ENCODE data around the gene KRT6B. TPM values are rescaled to one million over a fixed set of nuclear protein-coding genes. Genes with fewer than 3 reads are reported as not detected.

KRT6B gene
- total RNA-seq, 1 donor from 2014 or later, result not detected

DNA sequence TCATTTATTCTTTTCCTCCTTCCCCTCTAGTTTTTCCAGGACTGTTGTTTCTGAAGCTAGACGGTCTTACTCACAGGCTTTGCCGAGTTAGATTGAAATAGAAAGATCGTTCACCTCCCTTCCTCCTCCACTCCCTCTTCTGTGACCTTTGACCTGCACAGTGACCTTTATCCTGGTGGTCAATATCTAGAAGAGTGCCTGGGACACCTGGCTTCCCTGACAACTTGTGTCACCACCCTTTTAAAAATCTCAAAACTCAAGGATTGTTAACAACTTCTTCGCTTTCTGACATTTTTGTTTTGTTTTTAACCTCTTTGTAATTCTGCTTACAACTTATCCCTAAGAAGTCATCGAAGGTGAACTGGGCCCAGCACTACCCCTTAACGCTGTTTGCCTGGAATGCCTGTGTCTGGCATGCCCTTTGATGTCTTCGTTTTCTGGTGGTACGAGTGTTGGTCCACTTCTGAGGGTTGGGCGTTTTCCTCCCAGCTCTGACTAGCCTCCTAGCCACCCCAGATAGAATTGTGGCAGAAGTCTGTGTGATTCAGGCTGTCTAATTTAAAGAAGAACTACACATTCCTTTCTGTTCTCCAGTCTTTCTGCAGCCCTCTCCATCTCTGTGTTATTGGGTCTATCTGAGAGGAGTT, 15.0 kb downstream of the KRT6B start:
- no peak for DNase-seq (ENCODE audit: low read depth)

DNA sequence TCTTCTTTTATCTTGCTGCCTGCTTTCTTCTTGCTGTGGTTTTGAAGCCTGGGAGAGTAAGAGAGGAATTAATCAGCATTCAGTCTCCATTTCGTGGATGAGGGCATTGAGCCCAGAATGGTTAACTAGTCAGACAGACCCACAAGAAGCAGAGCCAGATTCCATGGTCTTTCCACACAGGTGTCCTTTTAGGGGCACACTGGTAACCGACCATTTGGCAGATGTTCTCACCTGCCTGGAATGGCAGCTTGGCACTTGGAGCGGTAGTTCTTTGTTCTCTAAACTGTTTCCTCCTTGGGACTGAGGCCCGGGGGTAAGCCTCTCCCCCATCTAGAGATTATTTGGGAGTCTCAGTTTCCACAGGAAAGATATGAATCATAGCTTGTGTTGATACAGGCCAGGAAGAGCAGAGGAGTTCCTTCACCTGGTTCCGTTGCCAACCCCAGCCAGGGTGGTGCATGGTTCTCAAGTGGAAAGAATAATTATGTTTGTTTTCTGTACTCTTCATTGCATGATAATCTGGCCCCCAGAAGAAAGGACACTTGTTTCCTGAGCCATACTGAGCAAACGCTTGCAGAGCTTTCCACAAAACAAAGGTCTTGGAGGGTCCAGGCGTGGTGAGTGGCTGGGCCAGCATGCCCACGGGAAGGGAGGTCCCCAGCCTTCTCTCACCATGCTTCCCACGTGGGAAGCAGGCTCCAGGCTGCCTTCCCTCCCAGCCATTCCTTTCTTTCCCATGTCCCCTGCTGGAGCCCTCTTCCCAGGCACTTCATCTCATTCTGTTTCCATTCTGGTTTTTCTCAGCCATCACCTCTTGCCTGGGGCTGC, 15.7 kb downstream of the KRT6B start:
- DNase-seq (ENCODE audit: low read depth), result no peak

DNA sequence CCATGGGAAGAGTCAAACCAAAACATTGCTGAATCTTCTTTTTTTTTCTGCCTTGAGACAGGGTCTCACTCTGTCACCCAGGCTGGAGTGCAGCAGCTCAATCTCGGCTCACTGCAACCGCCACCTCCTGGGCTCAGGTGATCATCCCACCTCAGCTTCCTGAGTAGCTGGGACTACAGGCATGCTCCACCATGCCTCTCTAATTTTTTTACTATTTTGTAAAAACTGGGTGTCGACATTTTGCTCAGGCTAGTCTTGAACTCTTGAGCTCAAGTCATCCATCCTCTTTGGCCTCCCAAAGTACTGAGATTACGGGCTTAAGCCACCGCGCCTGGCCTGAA, 16.3 kb downstream of the KRT6B start:
- DNase-seq (ENCODE audit: low read depth), result no peak

DNA sequence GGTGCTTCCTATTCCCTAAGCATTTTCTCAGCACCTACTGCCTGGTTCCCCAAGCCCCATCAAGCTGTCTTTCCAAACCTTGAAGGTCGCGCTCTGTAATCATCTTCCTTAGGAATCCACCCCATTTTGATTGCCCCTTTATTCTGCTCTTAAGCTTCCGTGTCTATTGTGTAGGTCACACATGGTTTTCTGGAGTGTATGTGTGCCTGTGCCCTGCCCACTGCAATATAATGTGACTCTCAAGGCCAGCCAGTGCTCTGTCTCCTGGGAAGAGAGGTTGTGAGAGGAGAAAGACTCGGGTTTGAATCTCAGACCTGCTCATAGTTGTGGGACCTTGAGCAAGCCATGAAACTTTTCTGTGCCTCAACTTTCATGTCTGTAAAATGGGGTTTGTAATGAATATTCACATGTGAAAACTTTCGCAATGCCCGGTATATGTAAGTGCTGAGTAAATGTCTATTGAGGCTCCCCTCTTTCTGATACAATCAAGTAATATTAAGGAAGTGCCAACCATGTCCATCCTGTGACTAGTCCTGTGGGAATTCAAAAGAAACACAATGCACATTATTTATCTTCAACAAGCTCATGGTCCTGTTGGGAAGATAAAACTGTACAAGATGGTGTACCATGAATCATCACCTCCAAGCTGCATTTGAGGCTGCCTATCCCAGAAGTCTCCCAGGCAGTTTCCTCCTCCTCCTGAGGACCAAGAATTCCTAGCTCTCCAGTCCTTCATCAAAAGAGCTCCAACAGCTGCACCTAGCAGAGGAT, 17.0 kb downstream of the KRT6B start:
- DNase-seq (ENCODE audit: low read depth), result no peak

DNA sequence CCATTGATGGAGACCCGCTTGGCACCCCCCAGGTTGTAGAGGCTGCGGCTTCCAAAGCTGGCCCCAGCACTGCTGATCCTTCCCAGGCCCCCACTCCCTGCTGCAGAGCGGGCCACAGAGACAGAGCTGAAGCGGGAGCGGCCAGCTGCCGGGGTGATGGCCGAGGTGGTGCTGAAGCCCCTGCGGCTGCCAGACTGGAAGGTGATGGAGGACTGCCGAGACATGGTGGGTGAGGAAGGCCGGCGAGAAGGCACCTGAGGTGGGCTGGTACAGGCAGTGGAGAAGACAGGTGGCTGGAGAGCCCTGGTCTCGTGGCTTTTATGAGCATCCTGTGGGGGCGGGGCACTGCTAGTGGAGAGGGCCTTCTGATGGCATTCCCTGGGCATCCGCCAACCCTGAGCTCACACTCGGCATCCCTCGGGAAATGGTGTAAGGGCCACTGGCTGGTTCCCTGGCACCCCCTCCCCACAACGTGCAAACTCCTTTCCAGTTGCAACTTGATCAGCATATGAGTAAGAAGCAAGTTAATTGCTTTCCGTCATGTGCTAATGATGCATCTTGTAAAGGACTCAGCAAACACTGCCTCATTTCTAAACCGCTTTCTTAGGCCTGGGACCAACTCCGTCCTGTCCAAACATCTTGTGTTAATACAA, 17.7 kb downstream of the KRT6B start, which contains the start of gene KRT75:
TSS of gene KRT75 (minus strand) at position 291 of the 653 bp plus-strand sequence. CDS start at position 224, 67 bp downstream.
- DNase-seq (ENCODE audit: low read depth), result no peak

DNA sequence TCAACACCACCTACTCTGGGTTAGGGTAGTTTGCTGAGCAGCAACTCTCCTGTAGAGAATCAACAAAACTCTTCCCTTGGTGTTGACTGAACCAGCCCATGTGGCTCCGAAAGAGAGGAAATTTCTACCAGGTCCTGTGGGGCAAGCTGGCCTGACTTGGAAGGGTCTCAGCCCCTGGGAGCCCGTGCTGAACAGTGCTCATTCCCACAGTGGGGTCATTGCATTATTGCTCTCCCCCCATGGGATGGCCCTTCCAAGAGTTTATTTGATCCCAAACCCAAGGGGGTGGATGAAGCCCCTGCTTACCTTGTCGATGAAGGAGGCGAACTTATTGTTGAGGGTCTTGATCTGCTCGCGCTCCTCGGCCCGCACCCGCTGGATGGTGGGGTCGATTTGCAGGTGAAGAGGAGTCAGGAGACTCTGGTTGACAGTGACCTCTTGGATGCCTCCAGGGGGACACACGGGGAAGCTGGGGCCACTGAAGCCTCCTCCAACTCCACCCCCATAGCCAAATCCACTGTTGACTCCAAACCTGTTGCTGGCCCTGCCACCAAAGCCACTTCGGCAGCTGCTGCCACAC, 18.4 kb downstream of the KRT6B start:
- DNase-seq (ENCODE audit: low read depth), result no peak

DNA sequence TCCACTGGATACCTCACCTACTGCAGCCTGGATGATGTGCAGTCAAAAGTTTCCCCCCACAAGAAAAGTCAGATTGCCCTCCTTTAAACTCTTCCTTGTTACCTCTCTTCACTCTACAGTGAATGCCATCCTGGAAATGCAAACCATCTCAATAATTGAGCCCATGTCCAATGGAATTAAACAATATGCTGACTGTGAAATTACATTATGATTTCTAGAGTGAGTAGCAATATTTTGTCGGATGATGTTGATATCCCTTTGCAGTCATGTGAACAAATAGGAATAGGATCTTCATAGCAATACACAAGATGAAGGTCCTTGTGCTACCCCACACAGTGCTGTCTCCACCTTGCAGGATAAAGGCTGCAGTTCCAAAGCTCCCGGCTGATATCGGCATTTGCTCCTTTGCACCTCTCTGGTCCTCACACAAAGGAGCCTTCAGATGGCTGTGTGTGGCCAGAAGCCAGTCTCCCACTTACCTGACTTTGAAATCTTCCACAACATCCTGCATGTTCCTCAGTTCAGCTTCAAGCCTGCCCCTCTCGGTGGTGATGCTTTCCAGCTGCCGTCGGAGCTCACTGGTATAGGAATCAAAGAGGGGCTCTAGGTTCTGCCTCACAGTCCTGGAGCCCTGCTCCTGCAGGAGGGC, 19.3 kb downstream of the KRT6B start:
- DNase-seq (ENCODE audit: low read depth), result no peak

DNA sequence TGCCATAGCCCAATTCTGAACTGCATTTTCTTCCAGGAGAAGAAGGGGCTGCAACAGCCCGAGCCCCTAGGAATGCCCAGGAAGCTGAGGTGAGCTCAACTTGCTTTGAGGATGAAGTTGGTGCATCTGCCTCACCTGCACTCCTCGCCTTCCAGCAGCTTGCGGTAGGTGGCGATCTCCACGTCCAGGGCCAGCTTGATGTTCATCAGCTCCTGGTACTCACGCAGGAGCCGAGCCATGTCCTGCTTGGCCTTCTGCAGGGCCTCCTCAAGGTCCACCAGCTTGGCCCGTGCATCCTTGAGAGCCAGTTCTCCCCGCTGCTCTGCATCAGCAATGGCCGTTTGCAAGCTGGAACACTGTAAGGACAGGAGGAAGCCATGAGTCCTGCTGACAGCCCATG, 23.8 kb downstream of the KRT6B start:
- no peak for DNase-seq (ENCODE audit: low read depth)

DNA sequence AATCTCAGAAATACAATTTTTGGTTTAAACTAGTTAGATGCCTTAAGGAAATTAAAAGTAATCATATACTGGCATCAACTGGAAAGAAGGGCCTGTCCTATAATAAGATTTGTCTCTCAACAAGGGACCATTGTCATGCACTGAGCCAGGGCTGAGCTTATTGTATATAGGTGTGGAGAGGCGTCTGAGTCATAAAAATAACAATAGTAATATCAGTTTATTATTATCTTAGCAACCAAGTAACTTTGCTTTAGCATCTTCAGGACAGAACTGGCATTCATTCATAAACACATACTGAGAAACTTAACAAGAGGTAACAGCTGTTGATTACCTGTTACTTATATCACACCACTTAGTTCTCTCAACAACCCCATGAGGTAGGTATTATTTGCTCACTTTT, 24.9 kb downstream of the KRT6B start:
- DNase-seq (ENCODE audit: low read depth), result no peak

DNA sequence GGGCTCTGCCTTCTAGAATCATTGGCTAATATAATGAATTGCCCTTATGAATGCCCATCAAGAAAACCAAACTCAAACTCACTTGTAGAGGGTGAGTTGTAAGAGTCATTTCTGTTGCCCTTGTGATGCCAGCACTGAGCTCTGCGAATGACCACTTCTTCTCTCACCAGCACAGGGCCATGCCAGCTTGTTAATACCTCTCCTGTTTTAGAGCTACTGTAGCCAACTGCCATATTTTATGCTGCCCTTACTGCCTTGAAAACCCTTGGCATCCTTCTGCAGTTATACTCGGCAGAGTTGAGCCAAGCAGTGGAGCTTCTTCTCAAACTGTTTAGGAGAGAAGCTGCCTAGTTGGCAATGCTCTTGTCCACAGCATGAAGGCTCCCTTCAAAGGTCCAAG, 25.9 kb downstream of the KRT6B start:
- DNase-seq (ENCODE audit: low read depth), result no peak

DNA sequence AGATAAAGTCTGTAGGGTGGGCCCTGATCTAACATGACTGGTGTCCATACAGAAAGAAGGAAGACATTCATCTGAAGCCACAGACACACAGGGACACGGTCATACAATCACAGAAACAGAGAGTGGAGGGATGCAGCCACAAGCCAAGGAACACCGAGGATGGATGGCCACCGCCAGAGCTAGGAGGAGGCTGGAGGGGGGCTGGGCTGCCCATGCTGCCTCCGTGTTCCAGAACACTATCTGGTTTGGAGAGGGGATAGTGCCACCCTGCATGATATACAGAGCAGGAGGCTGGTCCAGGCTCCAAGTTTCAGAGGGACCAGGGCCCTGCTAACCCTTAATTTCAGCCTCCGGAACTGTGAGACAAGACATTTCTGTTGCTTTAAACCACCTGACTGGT, 26.5 kb downstream of the KRT6B start:
- DNase-seq (ENCODE audit: low read depth), result no peak

DNA sequence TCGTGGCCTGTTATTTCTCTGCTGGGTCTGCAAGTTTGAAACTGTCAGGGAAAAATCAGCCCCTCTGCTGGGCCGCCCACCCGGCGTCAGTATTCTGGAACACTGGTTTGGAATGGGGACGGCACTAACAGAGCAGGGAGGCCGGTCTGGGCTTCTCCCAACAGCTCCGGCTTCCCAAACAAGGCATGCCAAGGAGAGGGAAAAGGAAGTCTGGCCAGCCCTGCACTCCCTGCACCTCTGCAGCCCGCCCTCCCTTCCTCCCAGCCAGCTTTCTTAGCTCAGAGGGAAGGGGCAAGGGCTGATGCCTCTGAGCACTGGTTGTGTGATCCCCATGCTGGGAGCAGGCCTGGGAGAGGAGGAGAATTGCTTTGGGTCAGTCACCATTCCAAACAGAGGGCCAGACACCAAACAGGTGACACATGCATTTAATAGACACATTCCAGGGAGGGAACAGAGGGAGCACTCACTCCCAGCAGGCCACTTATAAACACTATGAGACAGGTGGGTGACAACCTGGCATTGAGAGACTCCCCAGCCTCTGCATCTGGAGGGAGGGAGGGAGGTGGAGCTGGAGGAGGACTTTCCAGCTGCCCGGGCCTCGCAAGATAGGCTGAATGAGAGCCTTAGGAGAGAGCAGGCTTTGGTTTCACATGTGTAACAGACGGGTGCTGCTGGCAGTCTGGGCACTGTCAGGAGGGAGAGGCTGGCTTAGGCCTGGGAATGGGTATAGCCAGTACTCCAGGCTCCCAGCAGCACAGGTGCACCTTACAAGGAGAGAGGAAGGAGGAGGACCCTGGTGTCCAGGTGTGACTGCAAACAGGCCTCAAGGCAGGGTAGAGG, 28.1 kb downstream of the KRT6B start:
- DNase-seq (ENCODE audit: low read depth), result peak; percentile 32

DNA sequence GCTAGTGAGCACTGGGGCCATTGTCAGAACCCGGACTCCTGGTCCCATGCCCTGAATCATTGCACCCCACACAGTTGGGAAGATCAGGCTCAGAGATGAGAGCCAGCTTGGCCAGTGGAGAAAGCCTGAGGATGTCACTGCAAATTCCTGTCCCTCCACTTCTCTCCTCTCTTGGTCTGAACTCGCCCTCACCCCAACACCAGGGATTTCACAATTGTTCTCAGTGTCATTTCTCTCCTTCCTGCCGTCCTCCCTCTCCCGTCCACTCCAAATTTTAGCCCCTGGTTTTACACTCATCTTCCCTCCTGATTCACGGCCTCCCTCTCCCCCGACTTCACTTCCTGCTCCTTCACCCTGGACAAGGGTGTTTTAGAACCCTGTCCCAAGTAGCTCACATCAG, 28.9 kb downstream of the KRT6B start:
- no peak for DNase-seq (ENCODE audit: low read depth)

DNA sequence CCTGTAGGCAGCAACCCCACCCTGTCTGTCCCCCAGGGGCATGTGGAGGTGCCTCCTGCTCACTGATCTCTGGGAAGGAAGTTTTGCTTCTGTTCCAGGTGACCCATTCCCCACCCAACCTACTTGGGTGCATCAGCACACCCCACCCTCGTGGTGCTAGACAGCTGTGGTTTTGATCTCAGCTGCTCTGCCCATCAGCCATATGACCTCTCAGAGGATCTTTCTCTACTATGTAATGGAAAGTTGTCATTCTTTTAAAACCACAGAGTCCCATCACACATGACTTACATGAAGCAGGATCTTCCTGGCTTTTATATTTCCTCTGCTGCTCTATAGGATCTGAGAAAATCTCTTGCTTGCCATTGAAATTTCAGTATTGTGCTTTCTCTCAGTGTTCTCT, 32.3 kb downstream of the KRT6B start:
- peak; percentile 66 for DNase-seq (ENCODE audit: low read depth)

DNA sequence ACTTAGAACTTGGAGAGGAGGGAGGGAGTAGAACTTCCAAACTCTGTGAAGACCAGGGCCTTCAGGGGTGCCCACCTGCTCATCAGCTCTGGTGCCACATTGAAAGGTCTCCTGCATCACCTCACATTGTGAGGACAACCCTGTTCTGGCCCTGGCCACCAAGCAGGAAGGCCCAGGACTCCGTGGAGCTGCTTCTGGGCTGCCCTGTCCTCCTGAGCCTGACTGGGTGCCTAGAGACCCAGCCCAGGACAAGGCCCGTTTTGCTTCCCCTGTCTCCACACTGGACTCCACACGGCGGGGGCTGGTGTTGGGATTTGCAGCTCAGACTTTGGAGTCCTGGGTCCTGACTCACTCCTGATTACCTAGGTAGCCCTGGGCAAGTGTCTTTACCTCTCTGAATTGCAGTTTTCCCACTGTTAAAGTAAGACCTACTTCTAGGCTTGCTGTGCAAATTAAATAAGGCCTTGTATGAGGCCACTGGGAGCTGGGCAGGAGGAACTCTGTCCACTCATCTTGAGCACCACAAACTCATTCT, 33.3 kb downstream of the KRT6B start:
- no peak for DNase-seq (ENCODE audit: low read depth)

DNA sequence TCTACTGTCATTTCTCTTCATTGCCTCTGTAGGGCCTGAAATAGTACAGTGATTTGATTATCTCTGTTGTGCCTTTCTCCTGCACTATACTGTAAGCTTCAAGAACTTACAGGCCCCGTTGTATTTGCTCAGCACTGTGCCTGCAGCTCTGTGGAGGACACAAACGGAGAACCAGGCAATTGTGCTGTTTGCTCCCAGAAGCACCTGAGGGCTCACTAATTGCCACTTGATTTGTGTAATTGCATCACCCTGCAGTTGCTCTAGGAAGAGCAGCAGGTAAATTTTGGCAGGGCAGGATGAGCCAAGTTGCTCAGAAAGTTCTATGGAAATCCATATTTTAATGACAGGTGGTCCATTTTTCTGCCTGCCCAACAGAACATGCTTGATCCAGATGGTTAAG, 34.2 kb downstream of the KRT6B start:
- no peak for DNase-seq (ENCODE audit: low read depth)

DNA sequence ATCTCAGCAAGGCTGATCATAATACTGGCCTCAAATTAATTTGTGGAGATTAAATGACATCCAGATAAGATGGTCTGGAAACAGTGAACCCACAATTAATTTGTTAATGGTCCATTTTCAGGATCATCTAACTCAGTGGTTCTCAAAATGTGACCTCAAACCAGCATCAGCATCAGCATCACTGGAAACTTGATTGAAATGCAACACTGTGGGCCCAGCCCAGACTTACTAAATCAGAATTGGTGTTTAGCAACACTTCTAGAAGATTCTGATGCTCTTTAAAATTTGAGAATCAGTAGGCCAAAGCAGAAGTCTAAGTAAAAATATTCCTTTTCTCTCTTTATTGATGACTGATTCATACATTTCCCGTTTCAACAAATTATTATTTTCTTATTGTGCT, 35.2 kb downstream of the KRT6B start:
- no peak for DNase-seq (ENCODE audit: low read depth)

DNA sequence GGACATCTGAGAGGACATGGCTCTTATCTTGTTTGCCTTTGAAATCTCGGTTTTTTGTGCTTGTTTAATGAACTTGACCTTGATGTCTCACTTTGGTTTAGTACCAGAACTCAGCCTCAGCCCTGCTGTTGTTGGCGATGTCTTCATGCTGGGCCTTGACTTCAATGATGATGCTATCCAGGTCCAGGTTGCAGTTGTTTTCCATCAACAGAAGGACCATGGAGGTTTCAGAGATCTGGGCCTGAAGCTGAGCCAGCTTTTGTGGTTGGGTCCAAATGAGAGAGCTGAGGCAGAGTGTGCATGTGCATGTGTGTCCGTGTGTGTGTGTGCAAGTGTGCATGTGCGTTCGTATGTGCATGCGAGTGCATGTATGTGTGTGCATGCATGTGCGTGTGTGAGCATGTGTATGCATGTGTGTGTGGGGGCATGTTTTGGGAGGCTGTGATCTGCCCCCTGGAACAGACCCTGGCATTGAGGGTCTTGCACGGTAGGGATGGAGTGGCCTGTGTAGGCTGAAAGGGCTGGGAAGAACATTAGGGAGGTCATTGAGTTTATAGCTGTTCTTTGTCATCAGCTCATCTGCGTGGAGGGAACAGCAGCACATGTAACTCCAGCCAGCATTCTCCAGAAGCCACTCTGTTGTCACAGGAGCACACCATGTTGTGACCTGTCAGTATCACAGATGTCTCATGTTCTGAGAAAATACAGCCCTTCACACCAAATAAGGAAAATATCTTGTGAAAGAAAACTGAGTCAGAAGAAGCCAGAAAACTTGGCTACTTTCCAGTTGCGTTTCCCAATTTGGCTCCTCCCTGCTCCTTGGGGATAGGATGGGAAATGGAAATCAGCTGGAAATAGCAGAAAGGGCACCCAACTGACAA, 35.8 kb downstream of the KRT6B start:
- peak; percentile 62 for DNase-seq (ENCODE audit: low read depth)

DNA sequence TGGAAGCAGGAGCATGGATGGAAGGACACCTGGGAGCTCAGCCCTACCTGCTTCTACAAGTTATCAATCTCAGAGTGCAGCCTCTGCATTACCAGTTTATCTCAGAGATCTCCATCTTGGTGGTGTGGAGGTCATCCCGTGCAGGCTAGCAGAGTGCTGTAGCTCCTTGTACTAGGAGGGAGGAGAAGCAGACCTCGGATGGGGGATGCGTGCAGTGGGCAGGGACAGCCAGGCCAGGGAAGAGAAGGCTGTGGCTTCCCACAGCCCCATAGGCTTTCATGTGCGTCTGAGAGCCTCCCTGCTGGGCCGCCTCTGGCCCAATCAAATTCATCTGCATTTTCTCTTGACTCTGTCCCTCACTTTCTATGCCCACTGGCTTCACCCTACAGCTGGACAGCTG, 37.0 kb downstream of the KRT6B start:
- DNase-seq (ENCODE audit: low read depth), result no peak
